ENCODE measurements around the gene NPAS2.

NPAS2 gene

DNA sequence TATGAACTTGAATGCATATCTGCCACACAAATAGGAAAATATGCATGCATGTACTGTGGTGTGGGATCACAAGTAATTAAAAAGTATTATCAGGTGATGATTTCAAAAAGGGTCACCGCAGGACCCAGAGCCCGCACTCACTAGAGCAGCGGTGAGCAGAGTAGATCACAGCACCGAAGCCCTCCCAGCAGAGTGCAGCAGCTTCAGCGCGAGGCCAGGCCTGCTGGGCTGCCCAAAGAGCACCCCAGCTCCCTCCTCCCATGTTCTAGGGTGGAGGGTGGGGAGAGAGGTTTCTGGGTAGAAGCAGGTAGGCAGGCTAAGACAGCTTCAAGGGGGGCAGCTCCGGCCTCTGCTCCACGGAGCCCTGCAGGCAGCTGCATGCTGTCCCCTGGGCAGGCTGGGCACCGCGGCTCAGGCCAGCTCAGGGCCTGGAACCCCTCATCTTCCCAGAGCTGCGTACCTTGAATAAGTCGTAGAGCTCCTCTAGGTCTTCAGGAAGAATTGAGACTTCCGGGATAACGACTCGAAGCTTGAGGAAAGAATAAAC is 207.1 kb downstream of the NPAS2 start:
- DNase-seq, result no peak

DNA sequence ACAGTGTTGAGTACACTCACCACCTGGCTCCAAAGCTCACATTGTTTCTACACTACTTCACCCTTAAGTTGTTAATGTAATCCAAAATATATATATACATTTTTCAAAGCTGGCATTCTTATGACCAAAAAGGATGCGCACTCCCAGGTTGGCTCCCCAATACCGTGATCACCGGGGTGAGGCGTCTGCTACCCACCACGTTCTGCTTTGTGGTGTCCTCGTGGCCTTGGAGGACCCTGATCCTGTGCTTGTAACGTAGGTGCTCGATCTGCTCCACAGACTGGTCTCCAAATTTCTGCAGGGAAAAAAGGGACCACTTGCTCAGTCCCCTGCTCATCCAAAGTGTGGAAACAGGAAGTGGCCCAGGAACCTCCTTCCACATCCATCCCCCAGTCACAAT is 207.9 kb downstream of the NPAS2 start:
- no peak for DNase-seq

DNA sequence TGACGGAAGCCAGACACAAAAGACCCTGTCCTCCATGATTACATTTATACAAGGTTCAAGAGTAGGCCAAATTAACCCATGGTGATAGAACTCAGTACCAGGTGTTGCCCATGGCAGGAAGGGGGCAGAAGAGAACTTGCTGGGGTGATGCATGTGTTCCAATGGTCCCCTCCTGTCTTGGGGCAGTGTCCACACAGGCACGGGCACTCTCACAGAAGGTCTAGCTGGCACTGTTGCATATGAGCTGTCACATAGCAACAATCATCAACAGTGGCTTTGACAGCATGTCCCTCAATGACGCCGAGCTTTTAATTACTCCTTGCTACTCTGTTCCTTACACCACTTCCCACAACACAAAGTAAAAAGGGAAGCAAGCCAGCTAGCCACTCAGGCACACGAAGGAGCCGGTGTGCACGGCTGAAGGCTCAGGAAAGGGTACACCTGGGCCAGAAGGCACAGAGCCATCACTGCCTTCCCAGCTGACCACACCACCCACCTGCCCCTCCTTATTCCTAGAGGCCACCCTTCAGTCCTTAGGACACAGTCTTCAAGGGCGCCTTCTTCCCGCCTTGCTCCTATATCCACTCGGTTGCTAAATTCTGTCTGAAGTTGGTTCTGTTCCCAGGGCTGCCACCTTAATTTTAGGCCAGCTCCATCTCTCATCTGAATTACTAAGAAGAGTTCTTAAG is 211.1 kb downstream of the NPAS2 start:
- DNase-seq, result peak in 1 of 2 donors; percentile 16

GRCh38 chr2:101032084-101032776 is 212.3 kb downstream of the NPAS2 start:
- no peak for DNase-seq

DNA sequence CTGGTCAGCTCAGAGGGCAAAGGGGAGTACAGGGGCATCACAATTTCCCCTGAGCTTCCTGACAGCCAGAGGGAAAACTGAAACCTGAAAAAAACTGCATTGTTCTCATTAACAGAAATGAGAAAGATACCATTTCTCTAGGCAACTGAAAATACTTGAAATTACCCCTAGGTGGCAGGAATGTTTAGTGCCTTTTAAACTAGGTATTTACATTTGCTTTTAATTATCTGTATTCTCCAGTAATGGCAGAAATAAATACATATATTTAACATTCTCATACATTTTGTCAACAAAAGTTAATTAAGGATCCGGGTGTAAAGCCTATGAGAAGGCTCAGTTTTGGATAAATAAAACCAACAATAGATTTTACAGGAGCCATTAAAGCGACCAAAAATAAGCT is 216.6 kb downstream of the NPAS2 start:
- no peak for DNase-seq

- no peak for DNase-seq
Measured at GRCh38 chr2:101037161-101037755, 217.3 kb downstream of the NPAS2 start.

- no peak for DNase-seq
Measured at GRCh38 chr2:101038455-101039255, 218.7 kb downstream of the NPAS2 start.

DNA sequence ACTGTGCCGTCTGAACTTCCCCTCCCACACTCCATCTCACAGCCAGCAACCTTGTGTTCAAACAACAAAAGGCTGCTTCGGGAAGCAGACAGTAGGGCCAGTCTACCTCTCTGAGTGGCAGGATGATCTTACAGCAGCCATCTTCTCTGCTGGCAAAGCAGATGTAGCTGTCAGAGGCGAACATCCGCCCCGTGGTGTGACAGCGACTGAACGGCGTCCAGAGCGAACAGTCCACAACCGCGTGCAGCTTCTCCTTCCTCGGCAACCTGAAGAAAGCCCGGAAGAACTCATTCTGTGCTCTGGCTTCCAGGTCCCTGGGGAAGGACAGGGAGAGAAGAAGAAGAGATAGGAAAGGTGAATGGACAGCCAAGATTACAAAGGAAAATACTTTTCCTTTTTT is 220.1 kb downstream of the NPAS2 start:
- no peak for DNase-seq

DNA sequence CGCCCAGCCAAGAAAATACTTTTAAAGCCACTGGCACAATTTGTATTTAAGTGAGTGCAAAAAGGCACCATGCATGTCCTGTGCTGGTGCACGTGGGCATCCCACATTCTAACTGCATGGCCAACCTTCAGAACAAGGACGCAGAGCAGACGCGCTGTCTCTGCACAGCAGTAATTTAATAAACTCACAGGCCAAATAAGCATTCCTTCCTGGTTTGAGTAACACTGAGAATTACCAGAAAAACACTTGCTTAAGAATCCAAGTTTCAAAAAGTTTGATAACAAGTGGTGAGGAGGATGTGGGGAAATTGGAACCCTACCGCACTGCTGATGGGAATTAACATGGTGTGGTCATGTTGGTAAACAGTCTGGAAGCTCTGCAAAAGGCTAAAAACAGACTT is 220.8 kb downstream of the NPAS2 start:
- no peak for DNase-seq

DNA sequence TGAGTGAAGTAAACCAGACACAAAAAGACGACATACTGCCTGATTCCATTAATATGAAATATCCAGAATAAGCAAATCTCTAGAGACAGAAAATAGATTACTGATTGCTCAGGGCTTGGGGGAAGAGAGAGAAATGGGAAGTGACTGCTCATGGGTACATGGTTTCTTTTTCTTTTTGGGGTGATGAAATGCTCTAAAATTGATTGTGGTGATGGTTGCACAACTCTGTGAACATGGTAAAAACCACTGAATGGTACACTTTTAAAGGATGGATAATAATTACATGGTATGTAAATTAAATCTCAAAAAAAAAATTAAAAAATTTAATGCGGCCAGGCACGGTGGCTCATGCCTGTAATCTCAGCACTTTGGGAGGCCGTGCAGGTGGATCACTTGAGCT is 221.5 kb downstream of the NPAS2 start:
- no peak for DNase-seq

GRCh38 chr2:101045330-101045729 is 225.4 kb downstream of the NPAS2 start:
- no peak for DNase-seq
